ENCODE results near the gene TIFAB.

The TIFAB gene

GRCh38 chr5:135466178-135467050, 14.3 kb upstream of the TIFAB start:
- H3K4me3 ChIP-seq (ENCODE audit: low read length) = no peak overlapping the region
- peak overlapping the region; percentile 32; the same call in 1 of the 2 replicates for H3K4me2 ChIP-seq (ENCODE audit: low read length)

DNA sequence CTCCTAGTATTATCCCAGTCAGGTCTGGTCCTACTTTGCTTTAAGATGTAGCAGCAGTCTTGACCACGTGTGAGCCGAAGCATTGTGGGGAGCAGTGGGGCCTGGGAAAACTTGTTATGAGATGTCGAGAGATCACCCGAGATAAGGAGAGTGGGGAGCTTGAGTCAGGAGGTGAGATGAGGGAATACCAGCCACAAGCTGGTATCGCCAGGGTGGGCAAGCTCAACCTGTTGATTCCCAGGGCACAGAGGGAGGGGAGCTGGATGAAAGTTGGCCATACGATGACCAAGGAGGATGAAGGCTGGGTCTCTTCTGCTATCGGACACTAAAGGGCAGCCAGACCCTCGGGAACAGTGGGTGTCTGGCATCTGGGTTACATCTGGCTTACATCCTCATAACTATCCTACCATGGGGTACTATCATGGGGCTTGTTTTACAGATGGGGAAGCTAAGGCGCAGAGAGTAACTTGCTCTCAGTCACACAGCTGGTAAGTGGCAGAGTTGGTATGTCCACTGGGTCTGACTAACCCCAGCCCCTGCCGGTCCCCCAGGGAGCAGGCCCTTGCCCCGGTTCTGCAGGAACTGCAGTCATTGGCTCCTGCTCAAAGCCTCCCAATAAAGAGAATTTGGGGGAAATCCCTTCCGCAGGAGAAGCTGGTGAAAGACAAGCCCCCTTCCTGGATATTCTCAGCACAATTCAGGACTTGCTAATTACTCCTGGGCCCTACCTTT, 13.4 kb upstream of the TIFAB start:
- Histone ChIP-seq H3K9me2 (replicated peaks; ENCODE audit: control insufficient read depth, low read length) (no peaks in the 10 kb centered on the region), H3K79me2 (ENCODE audit: control insufficient read depth, low read length) (no peaks in the 10 kb centered on the region), H3K4me2 (ENCODE audit: low read length) (no peak overlapping the region), H3K27ac (ENCODE audit: low read depth, low read length) (no peak overlapping the region), H3K36me3 (ENCODE audit: control insufficient read depth, low read length) (no peaks in the 10 kb centered on the region), H3K9me3 (ENCODE audit: control insufficient read depth, insufficient read depth, low read length) (no peaks in the 10 kb centered on the region), H3F3A (ENCODE audit: control insufficient read depth, insufficient read depth) (no peaks in the 10 kb centered on the region), H3K27me3 (ENCODE audit: control insufficient read depth, low read length) (peaks cover 21% of the 10 kb centered on the region), H3K4me1 (ENCODE audit: control insufficient read depth, low read length) (no peaks in the 10 kb centered on the region; the same call in 1 of the 2 replicates), H4K20me1 (ENCODE audit: control insufficient read depth, insufficient read depth, low read depth, low read length) (no peaks in the 10 kb centered on the region), H3K4me3 (ENCODE audit: low read length) (no peak overlapping the region)
- no peak for TF ChIP-seq EZH2phosphoT487 (IDR thresholded peaks at IDR 0.05; ENCODE audit: borderline replicate concordance, low read length)
- TF ChIP-seq CTCF (IDR thresholded peaks at IDR 0.05; ENCODE audit: low read depth, low read length, poor library complexity, severe bottlenecking) = no peak

More at GRCh38 chr5:135466178-135467050, 14.3 kb upstream of the TIFAB start:
- H3K9me2 ChIP-seq (replicated peaks; ENCODE audit: control insufficient read depth, low read length) = no peaks in the 10 kb centered on the region
- H3F3A ChIP-seq (ENCODE audit: control insufficient read depth, insufficient read depth) = no peaks in the 10 kb centered on the region
- H4K20me1 ChIP-seq (ENCODE audit: control insufficient read depth, insufficient read depth, low read depth, low read length) = no peaks in the 10 kb centered on the region
- TF ChIP-seq EZH2phosphoT487 (IDR thresholded peaks at IDR 0.05; ENCODE audit: borderline replicate concordance, low read length) (0 out of 2 replicates have a peak, but pooled peaks have one; percentile 28), CTCF (IDR thresholded peaks at IDR 0.05; ENCODE audit: low read depth, low read length, poor library complexity, severe bottlenecking) (peak; percentile 73)
- peaks cover 21% of the 10 kb centered on the region for H3K27me3 ChIP-seq (ENCODE audit: control insufficient read depth, low read length)
- no peaks in the 10 kb centered on the region for H3K36me3 ChIP-seq (ENCODE audit: control insufficient read depth, low read length)
- no peaks in the 10 kb centered on the region for H3K79me2 ChIP-seq (ENCODE audit: control insufficient read depth, low read length)
- H3K9me3 ChIP-seq (ENCODE audit: control insufficient read depth, insufficient read depth, low read length) = no peaks in the 10 kb centered on the region
- H3K27ac ChIP-seq (ENCODE audit: low read depth, low read length) = no peak overlapping the region
- H3K4me1 ChIP-seq (ENCODE audit: control insufficient read depth, low read length) = no peaks in the 10 kb centered on the region; the same call in 1 of the 2 replicates

DNA sequence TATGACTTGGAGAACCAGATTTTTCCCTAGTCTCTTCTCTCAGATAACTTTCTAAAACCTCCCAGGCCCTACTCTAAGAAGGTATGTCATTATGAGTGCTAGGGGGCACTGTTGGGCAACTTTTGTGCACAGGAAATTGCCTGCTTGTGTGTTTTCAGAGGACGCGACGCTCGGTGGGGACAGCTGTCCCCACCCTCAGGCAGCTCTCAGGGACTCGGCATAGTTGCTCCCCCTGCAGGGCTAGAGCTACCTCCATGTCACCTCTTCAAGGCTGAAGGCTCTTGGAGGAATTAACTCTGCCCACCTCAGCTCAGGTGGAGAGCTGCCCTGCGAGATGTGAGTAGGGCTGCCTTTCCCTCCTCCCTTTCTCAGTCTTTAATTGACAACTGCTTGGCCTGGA, 10.2 kb upstream of the TIFAB start:
- Histone ChIP-seq H3K27me3 (ENCODE audit: control insufficient read depth, low read length) (peaks cover 21% of the 10 kb centered on the region), H3K9me3 (ENCODE audit: control insufficient read depth, insufficient read depth, low read length) (no peaks in the 10 kb centered on the region), H3F3A (ENCODE audit: control insufficient read depth, insufficient read depth) (no peaks in the 10 kb centered on the region), H3K4me3 (ENCODE audit: low read length) (no peak overlapping the region), H3K4me2 (ENCODE audit: low read length) (no peak overlapping the region), H3K79me2 (ENCODE audit: control insufficient read depth, low read length) (no peaks in the 10 kb centered on the region), H3K27ac (ENCODE audit: low read depth, low read length) (no peak overlapping the region), H3K36me3 (ENCODE audit: control insufficient read depth, low read length) (no peaks in the 10 kb centered on the region), H3K9me2 (replicated peaks; ENCODE audit: control insufficient read depth, low read length) (no peaks in the 10 kb centered on the region), H4K20me1 (ENCODE audit: control insufficient read depth, insufficient read depth, low read depth, low read length) (no peaks in the 10 kb centered on the region), H3K4me1 (ENCODE audit: control insufficient read depth, low read length) (no peaks in the 10 kb centered on the region; the same call in 1 of the 2 replicates)
- TF ChIP-seq EZH2phosphoT487 (IDR thresholded peaks at IDR 0.05; ENCODE audit: borderline replicate concordance, low read length) (no peak), CTCF (IDR thresholded peaks at IDR 0.05; ENCODE audit: low read depth, low read length, poor library complexity, severe bottlenecking) (peak; percentile 86)
